Neural crest cell (in vitro differentiated cells): ENCODE data around the gene OGA. TPM values are rescaled to one million over a fixed set of nuclear protein-coding genes. Genes with fewer than 3 reads are reported as not detected.
A peak's percentile ranks its signal among the peaks of the same experiment; 100 is the strongest.

Source experiments
- DNase-seq: peaks from one replicate; pipeline ENCODE4 v3.0.0; 2021; ENCODE audit warnings: low read depth, mixed read lengths, low spot score
- H3K27ac Mint-ChIP-seq: one replicate; pipeline ENCODE4 v1.8.0; 2021; ENCODE audit warnings: mild to moderate bottlenecking, mixed read lengths; ENCODE audit not compliant: unreplicated experiment
- H3K27me3 Mint-ChIP-seq: 2 replicates; pipeline ENCODE4 v1.8.0; 2021; ENCODE audit warnings: low read depth, mild to moderate bottlenecking, mixed read lengths
- H3K36me3 Mint-ChIP-seq: 2 replicates; pipeline ENCODE4 v1.8.0; 2021; ENCODE audit warnings: low read depth, mild to moderate bottlenecking, mixed read lengths
- H3K4me1 Mint-ChIP-seq: 2 replicates; pipeline ENCODE4 v1.8.0; 2021; ENCODE audit warnings: mixed read lengths
- H3K4me3 Mint-ChIP-seq: one replicate; pipeline ENCODE4 v1.8.0; 2021; ENCODE audit warnings: mild to moderate bottlenecking, mixed read lengths
- H3K9me3 Mint-ChIP-seq: 2 replicates; pipeline ENCODE4 v1.8.0; 2021; ENCODE audit warnings: mixed read lengths
- CTCF ChIP-seq: fragments of 200-600 bp; sonication (generic); conservative IDR thresholded peaks from 2 replicates; pipeline ENCODE4 v1.5.0; 2021; ENCODE audit warnings: antibody characterized with exemption, mild to moderate bottlenecking
- total RNA-seq: library from RNA; stranded (reverse); gene quantifications from 2 replicates; pipeline ENCODE4 v1.2.1, GENCODE V29; 2021

OGA gene
- total RNA-seq, 1 donor from 2014 or later = 102 TPM

- H3K9me3 Mint-ChIP-seq = no peaks in the 10 kb centered on the region
- H3K4me1 Mint-ChIP-seq = peaks cover 40% of the 10 kb centered on the region
- peaks cover 11% of the 10 kb centered on the region for H3K36me3 Mint-ChIP-seq
- H3K27me3 Mint-ChIP-seq = peaks cover 29% of the 10 kb centered on the region
- no peak overlapping the region for H3K27ac Mint-ChIP-seq
- no peak for DNase-seq
- no peak for TF ChIP-seq CTCF
- peak overlapping the region; percentile 97 for H3K4me3 Mint-ChIP-seq
Measured at GRCh38 chr10:101783736-101784118, 34.5 kb downstream of the OGA start.

- peaks cover 36% of the 10 kb centered on the region for H3K27me3 Mint-ChIP-seq
- no peak for TF ChIP-seq CTCF
- H3K4me1 Mint-ChIP-seq = peaks cover 42% of the 10 kb centered on the region
- peaks cover 11% of the 10 kb centered on the region for H3K36me3 Mint-ChIP-seq
- no peaks in the 10 kb centered on the region for H3K9me3 Mint-ChIP-seq
- H3K4me3 Mint-ChIP-seq = peak within 1 kb of the TSS; percentile 97
- peak; percentile 80 for DNase-seq
- peak within 1 kb of the TSS; percentile 97 for H3K27ac Mint-ChIP-seq
Measured at GRCh38 chr10:101782811-101783735, 35.2 kb downstream of the OGA start, which contains the start of gene NPM3. Gene NPM3 (minus strand): TSS chr10:101783446. CDS start chr10:101783390, 56 bp downstream.

GRCh38 chr10:101781984-101782810, 36.0 kb downstream of the OGA start:
- Mint-ChIP-seq H3K4me1 (peaks cover 46% of the 10 kb centered on the region), H3K27me3 (peaks cover 44% of the 10 kb centered on the region), H3K4me3 (peak overlapping the region; percentile 97), H3K27ac (no peak overlapping the region), H3K9me3 (no peaks in the 10 kb centered on the region), H3K36me3 (peaks cover 11% of the 10 kb centered on the region)
- no peak for DNase-seq
- TF ChIP-seq CTCF = no peak

- DNase-seq = no peak
- H3K9me3 Mint-ChIP-seq = no peaks in the 10 kb centered on the region
- H3K27ac Mint-ChIP-seq = no peak overlapping the region
- no peak for TF ChIP-seq CTCF
- peak overlapping the region; percentile 97 for H3K4me3 Mint-ChIP-seq
- H3K36me3 Mint-ChIP-seq = peaks cover 9% of the 10 kb centered on the region
- H3K27me3 Mint-ChIP-seq = peaks cover 50% of the 10 kb centered on the region
- H3K4me1 Mint-ChIP-seq = peaks cover 46% of the 10 kb centered on the region
Measured at GRCh38 chr10:101781655-101781983, 36.6 kb downstream of the OGA start.

- H3K27me3 Mint-ChIP-seq = peaks cover 52% of the 10 kb centered on the region
Measured at GRCh38 chr10:101780818-101781654, 37.2 kb downstream of the OGA start.

More at GRCh38 chr10:101780818-101781654, 37.2 kb downstream of the OGA start:
- H3K36me3 Mint-ChIP-seq = peaks cover 9% of the 10 kb centered on the region
- peak; percentile 92 for TF ChIP-seq CTCF
- H3K4me1 Mint-ChIP-seq = peaks cover 46% of the 10 kb centered on the region
- DNase-seq = peak; percentile 70
- peak overlapping the region; percentile 87 for H3K4me3 Mint-ChIP-seq
- H3K27ac Mint-ChIP-seq = no peak overlapping the region
- H3K9me3 Mint-ChIP-seq = no peaks in the 10 kb centered on the region
